K562 (cell line): Measurements from ENCODE around the gene CARMIL3. TPM values are rescaled to one million over a fixed set of nuclear protein-coding genes. Genes with fewer than 3 reads are reported as not detected.
"Not testable (repeated sequence)": the region's sequence is repeated elsewhere in the genome, so short reads cannot be mapped to it uniquely, and the experiment has no call there.

Experiments used
- ATAC-seq: fragments of 200-7000 bp; cut with Tn5 transposase; 3 replicates; pipeline ENCODE4 v1.9.1; 2020; ENCODE audit warnings: moderate library complexity
- BruUV-seq: library from RNA; stranded (reverse); fragments of 400-500 nt; replicated peaks from 2 replicates; lab custom pipeline; 2021; lab: Mats Ljungman, UMichigan
- CTCF ChIA-PET: fragments of 300-600 bp; formaldehyde crosslinking; extraction: SDS; loops from one replicate; lab custom pipeline; 2021; ENCODE audit warnings: low intra/inter-chr PET ratio; lab: Yijun Ruan, JAX
- POLR2A ChIA-PET: fragments of 300-600, 350-650 bp; sonication (Branson Sonifier 250); formaldehyde crosslinking; extraction: SDS; loops from one replicate; lab custom pipeline; 2021; ENCODE audit warnings: antibody characterized with exemption, inconsistent platforms; lab: Yijun Ruan, JAX
- DNase-seq, 4 experiments: peaks; one replicate each; pipeline versions ENCODE4 v3.0.0 to v3.0.0-alpha.2; 2011 to 2018; ENCODE audit warnings: low spot score in 3 of 4, mixed read lengths in 3 of 4; ENCODE audit errors: extremely low read depth in 1 of 4
- FAIRE-seq: peaks from 2 replicates; lab custom pipeline; 2011; peaks lifted over from hg19 to GRCh38; lab: Jason Lieb, UNC
- H2AFZ ChIP-seq: 2 replicates; pipeline ENCODE4 v1.6.0; 2011; ENCODE audit warnings: low read depth, low read length, control low read depth, inconsistent platforms
- H3K27ac ChIP-seq: fragments of 200-600 bp; 3 replicates; pipeline ENCODE4 v1.8.0; 2011; ENCODE audit warnings: low read depth, mild to moderate bottlenecking, control low read depth, inconsistent platforms, low read length, moderate library complexity, mixed read lengths; ENCODE audit errors: extremely low read depth
- H3K27me3 ChIP-seq, 2 experiments: fragments of 300-600 bp in 1 of 2; 2 replicates in 1 of 2; 3 replicates in 1 of 2; pipeline versions ENCODE4 v1.6.0 to v1.8.0; 2011; ENCODE audit warnings: inconsistent platforms in 2 of 2, low read length in 2 of 2, mild to moderate bottlenecking in 1 of 2, mixed read lengths in 1 of 2, moderate library complexity in 1 of 2; ENCODE audit not compliant: control insufficient read depth in 2 of 2, insufficient read depth in 2 of 2
- H3K36me3 ChIP-seq: fragments of 300-600 bp; 3 replicates; pipeline ENCODE4 v1.8.0; 2011; ENCODE audit warnings: mild to moderate bottlenecking, low read length, inconsistent platforms; ENCODE audit not compliant: control insufficient read depth, insufficient read depth
- H3K4me1 ChIP-seq, 2 experiments: fragments of 200-600 bp in 1 of 2; replicated peaks in 1 of 2; 2 replicates in 1 of 2; 3 replicates in 1 of 2; pipeline versions ENCODE4 v1.5.1 to v1.8.0; 2011; ENCODE audit warnings: inconsistent platforms in 2 of 2, low read length in 2 of 2, mild to moderate bottlenecking in 1 of 2, mixed read lengths in 1 of 2, moderate library complexity in 1 of 2; ENCODE audit not compliant: control insufficient read depth in 2 of 2, insufficient read depth in 2 of 2
- H3K4me2 ChIP-seq: 2 replicates; pipeline ENCODE4 v1.6.1; 2011; ENCODE audit warnings: low read length, control low read depth, inconsistent platforms, mixed read lengths; ENCODE audit not compliant: insufficient read depth
- H3K4me3 ChIP-seq: fragments of 200-600 bp; sonication (generic), shearing (Covaris generic); 2 replicates; pipeline ENCODE4 v1.5.1; 2016; ENCODE audit warnings: control low read depth, inconsistent platforms
- H3K79me2 ChIP-seq: fragments of 200-600 bp; 3 replicates; pipeline ENCODE4 v1.8.0; 2011; ENCODE audit warnings: low read length, inconsistent platforms; ENCODE audit not compliant: control insufficient read depth, insufficient read depth
- H3K9ac ChIP-seq, 2 experiments: 2 replicates each; pipeline versions ENCODE4 v1.6.0 to v1.6.1; 2011; ENCODE audit warnings: low read depth in 2 of 2, low read length in 2 of 2, control low read depth in 1 of 2, inconsistent platforms in 1 of 2, mild to moderate bottlenecking in 1 of 2, mixed read lengths in 1 of 2; ENCODE audit not compliant: insufficient read depth in 1 of 2
- H3K9me1 ChIP-seq: one replicate; pipeline ENCODE4 v1.6.0; 2011; ENCODE audit warnings: inconsistent platforms, mild to moderate bottlenecking, low read length, moderate library complexity; ENCODE audit not compliant: control insufficient read depth, insufficient read depth
- H3K9me3 ChIP-seq: replicated peaks from 2 replicates; pipeline ENCODE4 v1.5.1; 2011; ENCODE audit warnings: low read depth, low read length, inconsistent platforms; ENCODE audit not compliant: control insufficient read depth, insufficient read depth
- H4K20me1 ChIP-seq: replicated peaks from 2 replicates; pipeline ENCODE4 v1.6.1; 2011; ENCODE audit warnings: low read length, inconsistent platforms, mixed read lengths; ENCODE audit not compliant: control insufficient read depth, insufficient read depth
- MLLT1 ChIP-seq, 2 experiments: fragments of 450-650 bp; IDR thresholded peaks; 2 replicates each; pipeline ENCODE4 v1.6.1; 2016
- SMARCA4 ChIP-seq: fragments of 450-650 bp; IDR thresholded peaks from 2 replicates; pipeline ENCODE4 v1.6.1; 2016
- ZNF512 ChIP-seq: IDR thresholded peaks from 2 replicates; pipeline ENCODE4 v1.6.1; 2016; ENCODE audit warnings: missing genetic modification characterization, missing compliant biosample characterization
- WGBS: fragments of 100-300 bp; shearing (Covaris generic); methylation state at CpG from one replicate; pipeline ENCODE4 v1.1.6; 2016; ENCODE audit warnings: low coverage, mixed read lengths; ENCODE audit not compliant: insufficient coverage; ENCODE audit errors: missing lambda C conversion rate; 5-methylcytosine and 5-hydroxymethylcytosine counted together
- in situ Hi-C: fragments of 300-500 bp; cut with MboI; formaldehyde crosslinking; loops from 4 replicates; pipeline ENCODE4 v1.15.0; 2018; ENCODE audit warnings: inconsistent platforms, mixed read lengths
- intact Hi-C: fragments of 100-400 bp; cut with micrococcal nuclease; formaldehyde crosslinking; loops from 2 replicates; pipeline ENCODE4 v1.14.2; 2022
- polyA plus RNA-seq, 8 experiments: library from polyadenylated mRNA; depleted of rRNA in 4 of 8; stranded (reverse) in 5 of 8; unstranded in 3 of 8; fragments of >200 nt; fragmentation: Nextera tagmentation in 2 of 8; fragmentation: Illumina TruSeq in 1 of 8; extraction: Ambion mirVana in 2 of 8; extraction: Trizol in 1 of 8; gene quantifications; 2 replicates each; pipeline versions ENCODE4 v1.2.1 to v1.2.3, GENCODE V29; 2011 to 2014; ENCODE audit warnings: inconsistent platforms in 1 of 8, missing spikeins in 1 of 8
- total RNA-seq, 7 experiments: library from RNA; depleted of rRNA in 6 of 7; stranded (reverse); fragments of >200 nt in 6 of 7; fragmentation: Illumina TruSeq in 2 of 7; extraction: Trizol in 2 of 7; gene quantifications; 2 replicates each; pipeline versions ENCODE4 v1.2.1 to v1.2.3, GENCODE V29; 2011 to 2021; ENCODE audit warnings: low replicate concordance in 1 of 7

Gene CARMIL3
- total and polyA plus RNA-seq, 9 of the 15 experiments (the other 6 are each of a cell fraction or from before 2014, with no cell fraction given), result 0.01 to 0.11 (median 0.05) TPM; not detected in 5

GRCh38 chr14:24011051-24011450, 40.8 kb upstream of the CARMIL3 start (continued):
- TF ChIP-seq MLLT1 (IDR thresholded peaks at IDR 0.05) (0 out of 4 replicates have a peak, but pooled peaks of 1 of the 2 experiments have one; percentile 32), SMARCA4 (0 out of 2 replicates have a peak, but pooled peaks have one; percentile 15), ZNF512 (tag) (peak; percentile 94)
- TF ChIP-seq, all 486 proteins: peak for 8

- H3K79me2 ChIP-seq, H4K20me1 ChIP-seq, H3K27ac ChIP-seq, POLR2A ChIA-PET, H2AFZ ChIP-seq, BruUV-seq, H3K4me1 ChIP-seq, ATAC-seq, FAIRE-seq, H3K4me3 ChIP-seq, H3K9ac ChIP-seq, H3K36me3 ChIP-seq, H3K9me1 ChIP-seq, H3K9me3 ChIP-seq, H3K4me2 ChIP-seq, DNase-seq, H3K27me3 ChIP-seq: not testable (repeated sequence)
- CTCF ChIA-PET, result interaction anchor here (2.0 kb wide), 1 partner anchor 97 kb away, joined by 6 read pairs; no protein-coding TSS in a partner anchor
- in situ Hi-C loops, result loop anchor here (5.0 to 10.0 kb wide), 3 partner anchors 35 to 282 kb away; partner anchors contain the start of genes DHRS1 and NOP9
- intact Hi-C loops, result loop anchor here (10.0 kb wide), 1 partner anchor 82 kb away; the partner anchor contains the start of gene PCK2
- 54% methylated on average over 4 of the region's 4 CpGs for WGBS
These were observed 39.0 kb upstream of the CARMIL3 start for GRCh38 chr14:24012726-24013273.
